H1 (cell line): ENCODE results near the gene CFAP20. TPM values are rescaled to one million over a fixed set of nuclear protein-coding genes. Genes with fewer than 3 reads are reported as not detected.

Experiments
- CTCF ChIA-PET: fragments of 300-600 bp; sonication (Branson Sonifier 250); formaldehyde crosslinking; loops from one replicate; lab custom pipeline; 2021; ENCODE audit not compliant: partially characterized antibody; lab: Charles Lee
- POLR2A ChIA-PET: fragments of 300-600 bp; sonication (Branson Sonifier 250); formaldehyde crosslinking; loops from one replicate; lab custom pipeline; 2021; ENCODE audit warnings: inconsistent platforms; ENCODE audit not compliant: partially characterized antibody; lab: Charles Lee
- DNase-seq, 2 experiments: peaks; one replicate each; pipeline versions ENCODE4 v3.0.0 to v3.0.0-alpha.2; 2010 to 2022; ENCODE audit warnings: low spot score in 2 of 2, low read depth in 1 of 2, mixed read lengths in 1 of 2
- FAIRE-seq: peaks from 2 replicates; lab custom pipeline; 2011; peaks lifted over from hg19 to GRCh38; lab: Jason Lieb, UNC
- H2AFZ ChIP-seq: 2 replicates; pipeline ENCODE4 v1.8.1; 2012; ENCODE audit warnings: low read length, inconsistent platforms
- H2AK5ac ChIP-seq: 2 replicates; pipeline ENCODE4 v1.6.1; 2013; ENCODE audit warnings: low read depth, low read length
- H2BK120ac ChIP-seq: replicated peaks from 2 replicates; pipeline ENCODE3; 2013; ENCODE audit warnings: low read depth, low read length, inconsistent platforms
- H2BK12ac ChIP-seq: 2 replicates; pipeline ENCODE4 v1.6.1; 2013; ENCODE audit warnings: low read depth, low read length
- H2BK15ac ChIP-seq: 2 replicates; pipeline ENCODE4 v1.6.1; 2013; ENCODE audit warnings: low read length
- H2BK20ac ChIP-seq: 2 replicates; pipeline ENCODE4 v1.6.1; 2013; ENCODE audit warnings: low read length
- H2BK5ac ChIP-seq: 2 replicates; pipeline ENCODE4 v1.6.1; 2013; ENCODE audit warnings: low read depth, low read length
- H3K14ac ChIP-seq: 2 replicates; pipeline ENCODE4 v1.6.1; 2013; ENCODE audit warnings: inconsistent platforms; ENCODE audit not compliant: insufficient read length
- H3K18ac ChIP-seq: 2 replicates; pipeline ENCODE4 v1.6.1; 2013; ENCODE audit warnings: low read length; ENCODE audit errors: extremely low read depth
- H3K23ac ChIP-seq: 2 replicates; pipeline ENCODE4 v1.6.1; 2013; ENCODE audit warnings: inconsistent platforms; ENCODE audit not compliant: insufficient read length
- H3K23me2 ChIP-seq: 2 replicates; pipeline ENCODE4 v1.6.1; 2013; ENCODE audit warnings: low read depth, low read length
- H3K27ac ChIP-seq: 2 replicates; pipeline ENCODE4 v1.6.1; 2011; ENCODE audit warnings: low read depth, low read length, inconsistent platforms
- H3K27me3 ChIP-seq, 4 experiments: replicated peaks in 1 of 4; 1 replicate in 1 of 4; 2 replicates in 3 of 4; pipeline versions ENCODE4 v1.6.1 to v1.8.1; 2011 to 2013; ENCODE audit warnings: low read length in 3 of 4, mild to moderate bottlenecking in 3 of 4, inconsistent platforms in 2 of 4, mixed read lengths in 2 of 4, moderate library complexity in 1 of 4; ENCODE audit not compliant: control insufficient read depth in 3 of 4, insufficient read depth in 3 of 4; ENCODE audit errors: extremely low read depth in 1 of 4
- H3K36me3 ChIP-seq, 4 experiments: 2 replicates each; pipeline versions ENCODE4 v1.6.1 to v1.8.1; 2011 to 2013; ENCODE audit warnings: mild to moderate bottlenecking in 4 of 4, low read length in 3 of 4, moderate library complexity in 2 of 4, control low read depth in 1 of 4, inconsistent platforms in 1 of 4; ENCODE audit not compliant: insufficient read depth in 4 of 4, control insufficient read depth in 2 of 4
- H3K4ac ChIP-seq: replicated peaks from 2 replicates; pipeline ENCODE3; 2013; ENCODE audit warnings: low read length, low read depth, mixed read lengths, inconsistent platforms; ENCODE audit not compliant: insufficient read length
- H3K4me1 ChIP-seq, 4 experiments: replicated peaks in 1 of 4; 1 replicate in 1 of 4; 2 replicates in 3 of 4; pipeline versions ENCODE4 v1.6.1 to v1.8.1; 2011 to 2013; ENCODE audit warnings: low read length in 3 of 4, inconsistent platforms in 2 of 4, mixed read lengths in 1 of 4; ENCODE audit not compliant: insufficient read depth in 4 of 4, control insufficient read depth in 3 of 4
- H3K4me2 ChIP-seq, 2 experiments: 2 replicates each; pipeline versions ENCODE4 v1.6.1 to v1.8.1; 2011 to 2013; ENCODE audit warnings: low read depth in 2 of 2, low read length in 2 of 2, control low read depth in 1 of 2, inconsistent platforms in 1 of 2, mild to moderate bottlenecking in 1 of 2; ENCODE audit not compliant: insufficient read depth in 1 of 2
- H3K4me3 ChIP-seq, 4 experiments: fragments of 200-600, 300-600 bp in 1 of 4; sonication (generic), shearing (Covaris generic), sonication (Bioruptor Twin) in 1 of 4; 2 replicates each; pipeline versions ENCODE4 v1.5.1 to v1.8.1; 2011 to 2016; ENCODE audit warnings: low read length in 4 of 4, low read depth in 3 of 4, control low read depth in 2 of 4, inconsistent platforms in 2 of 4, mild to moderate bottlenecking in 2 of 4, mixed read lengths in 1 of 4, moderate library complexity in 1 of 4; ENCODE audit not compliant: insufficient read depth in 2 of 4; ENCODE audit errors: extremely low read depth in 1 of 4
- H3K56ac ChIP-seq: replicated peaks from 2 replicates; pipeline ENCODE3; 2013; ENCODE audit warnings: low read depth, mild to moderate bottlenecking, mixed read lengths, low read length, inconsistent platforms; ENCODE audit not compliant: insufficient read length
- H3K79me1 ChIP-seq: 2 replicates; pipeline ENCODE4 v1.6.1; 2013; ENCODE audit warnings: low read depth, low read length, control low read depth
- H3K79me2 ChIP-seq, 2 experiments: 2 replicates each; pipeline versions ENCODE4 v1.6.1 to v1.8.1; 2012 to 2013; ENCODE audit warnings: low read length in 2 of 2, mild to moderate bottlenecking in 2 of 2, inconsistent platforms in 1 of 2; ENCODE audit not compliant: insufficient read depth in 2 of 2, control insufficient read depth in 1 of 2
- H3K9ac ChIP-seq, 4 experiments: replicated peaks in 1 of 4; 1 replicate in 1 of 4; 2 replicates in 3 of 4; pipeline versions ENCODE4 v1.6.1 to v1.8.1; 2011 to 2013; ENCODE audit warnings: low read depth in 3 of 4, low read length in 3 of 4, control low read depth in 2 of 4, mild to moderate bottlenecking in 2 of 4, moderate library complexity in 2 of 4, inconsistent platforms in 1 of 4; ENCODE audit errors: extremely low read depth in 1 of 4
- H3K9me3 ChIP-seq, 2 experiments: 2 replicates each; pipeline versions ENCODE4 v1.6.1 to v1.8.1; 2012 to 2013; ENCODE audit warnings: mild to moderate bottlenecking in 2 of 2, moderate library complexity in 2 of 2, control low read depth in 1 of 2, inconsistent platforms in 1 of 2, low read depth in 1 of 2, low read length in 1 of 2, mixed read lengths in 1 of 2; ENCODE audit not compliant: insufficient read depth in 2 of 2
- H4K20me1 ChIP-seq, 2 experiments: replicated peaks in 1 of 2; 2 replicates each; pipeline versions ENCODE3 to v1.8.1; 2011 to 2013; ENCODE audit warnings: inconsistent platforms in 2 of 2, low read length in 2 of 2, mild to moderate bottlenecking in 1 of 2; ENCODE audit not compliant: insufficient read depth in 2 of 2, control insufficient read depth in 1 of 2
- H4K5ac ChIP-seq: 2 replicates; pipeline ENCODE4 v1.6.1; 2013; ENCODE audit warnings: low read length, low read depth, mixed read lengths, inconsistent platforms; ENCODE audit not compliant: insufficient read length
- H4K8ac ChIP-seq: 2 replicates; pipeline ENCODE4 v1.8.0; 2013; ENCODE audit warnings: mild to moderate bottlenecking, moderate library complexity, low read length, inconsistent platforms; ENCODE audit not compliant: insufficient read depth; ENCODE audit errors: extremely low read depth
- H4K91ac ChIP-seq: replicated peaks from 2 replicates; pipeline ENCODE3; 2013; ENCODE audit warnings: low read length, mixed read lengths, inconsistent platforms; ENCODE audit not compliant: insufficient read length
- CEBPB ChIP-seq: IDR thresholded peaks from 2 replicates; pipeline ENCODE4 v1.6.1; 2012; ENCODE audit warnings: low read depth, low read length
- WGBS, 2 experiments: shearing (Covaris generic) in 1 of 2; methylation state at CpG; one replicate each; pipeline versions ENCODE4 v1.1.6 to v1.1.7; 2013 to 2015; ENCODE audit warnings: low lambda C conversion rate in 2 of 2, mixed read lengths in 2 of 2, inconsistent platforms in 1 of 2, low coverage in 1 of 2, missing lambda C conversion rate in 1 of 2; ENCODE audit not compliant: insufficient replicate concordance in 2 of 2, insufficient coverage in 1 of 2, insufficient read length in 1 of 2; ENCODE audit errors: extremely low coverage in 1 of 2, missing lambda C conversion rate in 1 of 2; 5-methylcytosine and 5-hydroxymethylcytosine counted together
- polyA plus RNA-seq, 7 experiments: library from polyadenylated mRNA; depleted of rRNA in 3 of 7; stranded (reverse) in 5 of 7; unstranded in 2 of 7; fragments of >200 nt in 5 of 7; fragments of 200-250 nt in 2 of 7; gene quantifications; 1 replicate in 5 of 7; 2 replicates in 1 of 7; 4 replicates in 1 of 7; pipeline versions ENCODE4 v1.2.1 to v1.2.3, GENCODE V29; 2011 to 2013; ENCODE audit warnings: missing spikeins in 2 of 7, mixed read lengths in 2 of 7
- total RNA-seq: library from RNA; stranded (reverse); fragmentation: NEBNext Ultra II Directional; extraction: Animal tissue kit (Norgen Biotek cat#: 25700); gene quantifications from 2 replicates; pipeline ENCODE4 v1.2.1, GENCODE V29; 2021

The CFAP20 gene
- total and polyA plus RNA-seq, 2 of the 8 experiments (the other 6 are each of a cell fraction or from before 2014, with no cell fraction given), result 45.6 to 65.4 TPM

DNA sequence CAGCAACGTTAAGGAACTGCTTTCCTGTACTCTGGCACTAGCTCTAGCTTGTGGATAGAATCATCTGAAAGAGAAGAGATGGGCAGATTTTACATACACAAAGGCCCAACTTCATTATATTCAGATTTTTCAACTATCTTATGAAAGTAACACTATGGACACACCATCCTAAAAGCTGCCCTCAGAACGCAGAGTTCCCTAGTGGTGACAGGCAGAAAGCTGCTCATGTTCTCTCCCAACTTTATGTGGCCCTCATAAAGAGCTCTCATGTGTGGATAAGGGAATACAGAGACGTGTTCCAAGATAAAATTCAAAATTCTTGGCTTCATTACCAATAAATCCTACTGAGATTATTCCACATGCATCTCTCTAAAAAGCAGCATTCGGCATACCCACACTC is 1.5 kb downstream of the CFAP20 start:
- Histone ChIP-seq H4K20me1 (peaks cover 32 to 33% of the 10 kb centered on the region in 2 experiments), H2AK5ac (no peak overlapping the region), H2BK120ac (no peak overlapping the region), H3K27ac (no peak overlapping the region), H3K79me1 (peaks cover 11% of the 10 kb centered on the region; the same call in 1 of the 2 replicates), H3K23ac (no peak overlapping the region), H2BK20ac (no peak overlapping the region), H3K4me1 (peaks cover 2 to 8% (median 5%) of the 10 kb centered on the region in 4 experiments; a peak in 5 of 7 replicates), H3K27me3 (no peaks in the 10 kb centered on the region), H3K36me3 (no peaks in the 10 kb centered on the region), H3K56ac (no peak overlapping the region), H4K8ac (no peak overlapping the region), H3K23me2 (peaks cover 4% of the 10 kb centered on the region; the same call in 1 of the 2 replicates), H3K4me2 (peak overlapping the region; percentile 85 to 90), H3K18ac (no peak overlapping the region), H3K79me2 (peaks cover 18 to 53% of the 10 kb centered on the region in 2 experiments), H3K4me3 (peak overlapping the region in 3 of 4 experiments; percentile 29 to 81 (median 76); a peak in 6 of 8 replicates), H2BK5ac (no peak overlapping the region), H2BK12ac (no peak overlapping the region), H4K91ac (no peak overlapping the region), H2AFZ (no peak overlapping the region), H2BK15ac (no peak overlapping the region), H3K9me3 (peaks cover 0 to 3% of the 10 kb centered on the region in 2 experiments; a peak in 1 of 4 replicates), H3K9ac (no peak overlapping the region), H4K5ac (no peak overlapping the region), H3K14ac (no peak overlapping the region), H3K4ac (no peak overlapping the region)
- CTCF ChIA-PET, result interaction anchor here (0.6 to 19.7 kb wide), 16 partner anchors 10 to 776 kb away, joined by 3 to 362 read pairs (median 4); partner anchors contain the start of gene MMP15
- POLR2A ChIA-PET, result interaction anchor here (1.3 to 1.8 kb wide), 3 partner anchors 103 to 373 kb away, joined by 3 to 8 read pairs (median 3); partner anchors contain the start of gene MMP15
- no peak for TF ChIP-seq CEBPB
- WGBS, 2 experiments, result 72% methylated on average over 4 of the region's 4 CpGs; no CpG with 5 or more reads in 1 of the 2 experiments
- no peak for FAIRE-seq
- no peak for DNase-seq
